HG02943 (cell line): ENCODE results near the gene LRIG2.
"Not testable (repeated sequence)": the region's sequence is repeated elsewhere in the genome, so short reads cannot be mapped to it uniquely, and the experiment has no call there.

Source experiments
- ATAC-seq: cut with Tn5 transposase; IDR thresholded peaks from one replicate; pipeline ENCODE4 v1.9.1; 2021; ENCODE audit warnings: mild to moderate bottlenecking, low read depth, moderate library complexity; ENCODE audit not compliant: unreplicated experiment

The LRIG2 gene

GRCh38 chr1:113156368-113156767 is 83.4 kb downstream of the LRIG2 start:
- ATAC-seq, result no peak

- ATAC-seq, result not testable (repeated sequence)
Observed at GRCh38 chr1:113158743-113159142, 85.7 kb downstream of the LRIG2 start.

GRCh38 chr1:113166473-113166872 is 93.5 kb downstream of the LRIG2 start:
- no peak for ATAC-seq

GRCh38 chr1:113168946-113169345 is 95.9 kb downstream of the LRIG2 start:
- ATAC-seq, result no peak

- ATAC-seq, result no peak
Observed at GRCh38 chr1:113169591-113169990, 96.6 kb downstream of the LRIG2 start.

- no peak for ATAC-seq
Observed at GRCh38 chr1:113170519-113170918, 97.5 kb downstream of the LRIG2 start.

GRCh38 chr1:113178106-113178505 is 105.1 kb downstream of the LRIG2 start:
- ATAC-seq, result no peak

- ATAC-seq, result no peak
Observed at GRCh38 chr1:113178522-113178921, 105.5 kb downstream of the LRIG2 start.
